HepG2 (cell line): ENCODE measurements around the gene ZNF84. TPM values are rescaled to one million over a fixed set of nuclear protein-coding genes. Genes with fewer than 3 reads are reported as not detected.

Experiments used
- FLYWCH1 ChIP-seq: sonication (generic); formaldehyde crosslinking; IDR thresholded peaks from 2 replicates; pipeline ENCODE4 v1.8.1; 2023; ENCODE audit warnings: mild to moderate bottlenecking, missing genetic modification reagents
- GZF1 ChIP-seq: sonication (generic); formaldehyde crosslinking; IDR thresholded peaks from 2 replicates; pipeline ENCODE4 v1.5.1; 2020; ENCODE audit warnings: mild to moderate bottlenecking, missing genetic modification reagents
- HES4 ChIP-seq: sonication (generic); formaldehyde crosslinking; IDR thresholded peaks from 2 replicates; pipeline ENCODE4 v1.9.0; 2021; ENCODE audit warnings: mild to moderate bottlenecking, missing genetic modification reagents, borderline replicate concordance
- MTF1 ChIP-seq: sonication (generic); formaldehyde crosslinking; IDR thresholded peaks from 2 replicates; pipeline ENCODE4 v1.5.0; 2020; ENCODE audit warnings: missing genetic modification reagents
- NFATC3 ChIP-seq: sonication (generic); formaldehyde crosslinking; IDR thresholded peaks from 2 replicates; pipeline ENCODE4 v1.5.1; 2020; ENCODE audit warnings: mild to moderate bottlenecking, missing genetic modification reagents
- PHF21A ChIP-seq: sonication (generic); formaldehyde crosslinking; IDR thresholded peaks from 2 replicates; pipeline ENCODE4 v1.5.0; 2020; ENCODE audit warnings: mild to moderate bottlenecking, missing genetic modification reagents
- PRDM10 ChIP-seq: sonication (generic); formaldehyde crosslinking; IDR thresholded peaks from 2 replicates; pipeline ENCODE4 v1.4.0; 2020; ENCODE audit warnings: low read depth, missing genetic modification reagents
- RBFOX2 ChIP-seq: fragments of 200-400 bp; formaldehyde crosslinking; IDR thresholded peaks from 2 replicates; pipeline ENCODE4 v1.6.1; 2017; ENCODE audit warnings: low read depth, mild to moderate bottlenecking, low read length
- REXO4 ChIP-seq: sonication (generic); formaldehyde crosslinking; IDR thresholded peaks from 2 replicates; pipeline ENCODE4 v1.8.0; 2022; ENCODE audit warnings: missing genetic modification reagents, mild to moderate bottlenecking, borderline replicate concordance
- SMAD1 ChIP-seq: sonication (generic); formaldehyde crosslinking; IDR thresholded peaks from 2 replicates; pipeline ENCODE4 v1.4.0; 2020; ENCODE audit warnings: missing genetic modification reagents, low read depth, mild to moderate bottlenecking, borderline replicate concordance
- SPEN ChIP-seq: sonication (generic); formaldehyde crosslinking; IDR thresholded peaks from 2 replicates; pipeline ENCODE4 v1.5.1; 2020; ENCODE audit warnings: low read depth, mild to moderate bottlenecking, missing genetic modification reagents
- SSRP1 ChIP-seq: IDR thresholded peaks from 2 replicates; pipeline ENCODE4 v1.6.1; 2016; ENCODE audit warnings: control low read depth
- ZFP90 ChIP-seq: sonication (generic); formaldehyde crosslinking; IDR thresholded peaks from 2 replicates; pipeline ENCODE4 v1.8.0; 2022; ENCODE audit warnings: missing genetic modification reagents, mild to moderate bottlenecking, inconsistent platforms, borderline replicate concordance
- ZNF230 ChIP-seq: sonication (generic); formaldehyde crosslinking; IDR thresholded peaks from 2 replicates; pipeline ENCODE4 v1.4.0; 2020; ENCODE audit warnings: mild to moderate bottlenecking, missing genetic modification reagents
- ZNF3 ChIP-seq: IDR thresholded peaks from 2 replicates; pipeline ENCODE4 v1.7.0; 2017; ENCODE audit warnings: inconsistent platforms
- ZNF644 ChIP-seq: IDR thresholded peaks from 2 replicates; pipeline ENCODE4 v1.6.1; 2016; ENCODE audit warnings: low read depth
- polyA plus RNA-seq, 8 experiments: library from polyadenylated mRNA; depleted of rRNA in 3 of 8; stranded (reverse) in 7 of 8; unstranded in 1 of 8; fragments of >200 nt; fragmentation: Illumina TruSeq in 4 of 8; extraction: Trizol in 4 of 8; gene quantifications; 2 replicates each; pipeline versions ENCODE4 v1.2.1 to v1.2.3, GENCODE V29; 2011 to 2016; ENCODE audit warnings: low read depth in 4 of 8, missing spikeins in 1 of 8, mixed read lengths in 1 of 8; ENCODE audit not compliant: insufficient read depth in 1 of 8
- total RNA-seq, 5 experiments: library from RNA; depleted of rRNA; stranded (reverse); fragments of >200 nt; fragmentation: Illumina TruSeq; extraction: Trizol; gene quantifications; 2 replicates each; pipeline ENCODE4 v1.2.3, GENCODE V29; 2016; ENCODE audit warnings: low read depth in 1 of 5
- TF ChIP-seq, protein P1 (sequence below): sonication (generic); formaldehyde crosslinking; IDR thresholded peaks from 2 replicates; pipeline ENCODE4 v1.4.0; 2020; ENCODE audit warnings: missing genetic modification reagents
- TF ChIP-seq, protein P2 (sequence below): IDR thresholded peaks from 2 replicates; pipeline ENCODE4 v1.6.1; 2016; ENCODE audit warnings: missing biosample characterization, missing genetic modification reagents, low read depth
- TF ChIP-seq, protein P3 (sequence below): sonication (generic); formaldehyde crosslinking; IDR thresholded peaks from 2 replicates; pipeline ENCODE4 v1.4.0; 2020; ENCODE audit warnings: missing genetic modification reagents

The ZNF84 gene
- total and polyA plus RNA-seq, 2 of the 13 experiments (the other 11 are each of a cell fraction or from before 2014, with no cell fraction given) = 15.5 to 21.8 TPM

GRCh38 chr12:133080368-133081158 lies 43.3 kb downstream of the ZNF84 start, which contains the start of gene ZNF140 (continued):
- TF ChIP-seq, protein P1, sequence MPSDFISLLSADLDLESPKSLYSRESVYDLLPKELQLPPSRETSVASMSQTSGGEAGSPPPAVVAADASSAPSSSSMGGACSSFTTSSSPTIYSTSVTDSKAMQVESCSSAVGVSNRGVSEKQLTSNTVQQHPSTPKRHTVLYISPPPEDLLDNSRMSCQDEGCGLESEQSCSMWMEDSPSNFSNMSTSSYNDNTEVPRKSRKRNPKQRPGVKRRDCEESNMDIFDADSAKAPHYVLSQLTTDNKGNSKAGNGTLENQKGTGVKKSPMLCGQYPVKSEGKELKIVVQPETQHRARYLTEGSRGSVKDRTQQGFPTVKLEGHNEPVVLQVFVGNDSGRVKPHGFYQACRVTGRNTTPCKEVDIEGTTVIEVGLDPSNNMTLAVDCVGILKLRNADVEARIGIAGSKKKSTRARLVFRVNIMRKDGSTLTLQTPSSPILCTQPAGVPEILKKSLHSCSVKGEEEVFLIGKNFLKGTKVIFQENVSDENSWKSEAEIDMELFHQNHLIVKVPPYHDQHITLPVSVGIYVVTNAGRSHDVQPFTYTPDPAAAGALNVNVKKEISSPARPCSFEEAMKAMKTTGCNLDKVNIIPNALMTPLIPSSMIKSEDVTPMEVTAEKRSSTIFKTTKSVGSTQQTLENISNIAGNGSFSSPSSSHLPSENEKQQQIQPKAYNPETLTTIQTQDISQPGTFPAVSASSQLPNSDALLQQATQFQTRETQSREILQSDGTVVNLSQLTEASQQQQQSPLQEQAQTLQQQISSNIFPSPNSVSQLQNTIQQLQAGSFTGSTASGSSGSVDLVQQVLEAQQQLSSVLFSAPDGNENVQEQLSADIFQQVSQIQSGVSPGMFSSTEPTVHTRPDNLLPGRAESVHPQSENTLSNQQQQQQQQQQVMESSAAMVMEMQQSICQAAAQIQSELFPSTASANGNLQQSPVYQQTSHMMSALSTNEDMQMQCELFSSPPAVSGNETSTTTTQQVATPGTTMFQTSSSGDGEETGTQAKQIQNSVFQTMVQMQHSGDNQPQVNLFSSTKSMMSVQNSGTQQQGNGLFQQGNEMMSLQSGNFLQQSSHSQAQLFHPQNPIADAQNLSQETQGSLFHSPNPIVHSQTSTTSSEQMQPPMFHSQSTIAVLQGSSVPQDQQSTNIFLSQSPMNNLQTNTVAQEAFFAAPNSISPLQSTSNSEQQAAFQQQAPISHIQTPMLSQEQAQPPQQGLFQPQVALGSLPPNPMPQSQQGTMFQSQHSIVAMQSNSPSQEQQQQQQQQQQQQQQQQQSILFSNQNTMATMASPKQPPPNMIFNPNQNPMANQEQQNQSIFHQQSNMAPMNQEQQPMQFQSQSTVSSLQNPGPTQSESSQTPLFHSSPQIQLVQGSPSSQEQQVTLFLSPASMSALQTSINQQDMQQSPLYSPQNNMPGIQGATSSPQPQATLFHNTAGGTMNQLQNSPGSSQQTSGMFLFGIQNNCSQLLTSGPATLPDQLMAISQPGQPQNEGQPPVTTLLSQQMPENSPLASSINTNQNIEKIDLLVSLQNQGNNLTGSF = no peak
- TF ChIP-seq SSRP1 (CRISPR knock-in tag) (no peak), RBFOX2 (peak; percentile 91), ZFP90 (CRISPR knock-in tag) (no peak), MTF1 (no peak), ZNF3 (CRISPR knock-in tag) (no peak), PHF21A (CRISPR knock-in tag) (peak; percentile 48; the same call in 1 of the 2 replicates), PRDM10 (CRISPR knock-in tag) (peak; percentile 7; the same call in 1 of the 2 replicates), SMAD1 (CRISPR knock-in tag) (no peak; the same call in 1 of the 2 replicates), NFATC3 (CRISPR knock-in tag) (no peak), GZF1 (CRISPR knock-in tag) (peak; percentile 27; the same call in 1 of the 2 replicates), ZNF230 (CRISPR knock-in tag) (no peak; the same call in 1 of the 2 replicates), SPEN (CRISPR knock-in tag) (no peak; the same call in 1 of the 2 replicates), HES4 (CRISPR knock-in tag) (peak; percentile 44; the same call in 1 of the 2 replicates), FLYWCH1 (no peak), REXO4 (CRISPR knock-in tag) (no peak), ZNF644 (no peak)
- TF ChIP-seq, protein P2, sequence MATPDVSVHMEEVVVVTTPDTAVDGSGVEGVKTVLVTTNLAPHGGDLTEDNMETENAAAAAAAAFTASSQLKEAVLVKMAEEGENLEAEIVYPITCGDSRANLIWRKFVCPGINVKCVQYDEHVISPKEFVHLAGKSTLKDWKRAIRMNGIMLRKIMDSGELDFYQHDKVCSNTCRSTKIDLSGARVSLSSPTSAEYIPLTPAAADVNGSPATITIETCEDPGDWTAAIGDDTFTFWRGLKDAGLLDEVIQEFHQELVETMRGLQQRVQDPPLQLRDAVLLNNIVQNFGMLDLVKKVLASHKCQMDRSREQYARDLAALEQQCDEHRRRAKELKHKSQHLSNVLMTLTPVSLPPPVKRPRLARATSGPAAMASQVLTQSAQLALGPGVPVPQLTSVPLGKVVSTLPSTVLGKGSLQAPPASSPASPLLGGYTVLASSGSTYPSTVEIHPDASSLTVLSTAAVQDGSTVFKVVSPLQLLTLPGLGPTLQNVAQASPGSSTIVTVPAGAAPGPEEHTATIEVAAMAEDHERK (CRISPR knock-in tag) = peak; percentile 66
- TF ChIP-seq, protein P3, sequence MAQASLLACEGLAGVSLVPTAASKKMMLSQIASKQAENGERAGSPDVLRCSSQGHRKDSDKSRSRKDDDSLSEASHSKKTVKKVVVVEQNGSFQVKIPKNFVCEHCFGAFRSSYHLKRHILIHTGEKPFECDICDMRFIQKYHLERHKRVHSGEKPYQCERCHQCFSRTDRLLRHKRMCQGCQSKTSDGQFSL = no peak
